ENCODE results near the gene RAB33A. TPM values are rescaled to one million over a fixed set of nuclear protein-coding genes. Genes with fewer than 3 reads are reported as not detected.

RAB33A gene
- total RNA-seq, 1 donor from 2014 or later, result 4.4 TPM

GRCh38 chrX:130130990-130131389 lies 40.8 kb upstream of the RAB33A start:
- Histone ChIP-seq H4K20me1 (ENCODE audit: low read depth) (no peaks in the 10 kb centered on the region), H3K79me2 (ENCODE audit: low read depth) (no peaks in the 10 kb centered on the region), H3K9ac (no peak overlapping the region), H2AFZ (replicated peaks) (no peak overlapping the region), H3K27ac (no peak overlapping the region), H3K4me2 (no peak overlapping the region), H3K36me3 (no peaks in the 10 kb centered on the region), H3K27me3 (no peaks in the 10 kb centered on the region), H3K4me3 (no peak overlapping the region), H3K4me1 (no peaks in the 10 kb centered on the region), H3F3A (ENCODE audit: low read depth) (no peaks in the 10 kb centered on the region), H3K9me3 (ENCODE audit: low read depth) (no peaks in the 10 kb centered on the region)
- Mint-ChIP-seq H3K27ac (no peak overlapping the region), H3K36me3 (peaks cover 26% of the 10 kb centered on the region), H3K27me3 (ENCODE audit: insufficient read depth, low read depth) (peaks cover 2% of the 10 kb centered on the region), H3K4me3 (no peak overlapping the region), H3K9me3 (no peaks in the 10 kb centered on the region), H3K4me1 (no peaks in the 10 kb centered on the region)
- TF ChIP-seq CTCF (IDR thresholded peaks at IDR 0.05), result no peak
- no peak for TF ChIP-seq EZH2phosphoT487 (IDR thresholded peaks at IDR 0.05)
- TF ChIP-seq EZH2 (IDR thresholded peaks at IDR 0.05), result no peak
- no peak for DNase-seq (ENCODE audit: low spot score)

GRCh38 chrX:130136496-130136895 lies 35.3 kb upstream of the RAB33A start:
- no peaks in the 10 kb centered on the region for H3K36me3 ChIP-seq
- H3F3A ChIP-seq (ENCODE audit: low read depth), result peaks cover 6% of the 10 kb centered on the region
- TF ChIP-seq EZH2phosphoT487 (IDR thresholded peaks at IDR 0.05), result no peak
- TF ChIP-seq EZH2 (IDR thresholded peaks at IDR 0.05), result no peak
- no peak for TF ChIP-seq CTCF (IDR thresholded peaks at IDR 0.05)
- DNase-seq (ENCODE audit: low spot score), result no peak
- no peak overlapping the region for H3K4me2 ChIP-seq
- no peak overlapping the region for H3K27ac ChIP-seq
- Mint-ChIP-seq H3K4me1 (peaks cover 3% of the 10 kb centered on the region), H3K4me3 (no peak overlapping the region), H3K27ac (no peak overlapping the region), H3K36me3 (peaks cover 24% of the 10 kb centered on the region), H3K9me3 (no peaks in the 10 kb centered on the region), H3K27me3 (ENCODE audit: insufficient read depth, low read depth) (no peaks in the 10 kb centered on the region)
- H3K9ac ChIP-seq, result no peak overlapping the region
- H3K4me3 ChIP-seq, result no peak overlapping the region
- H3K4me1 ChIP-seq, result peaks cover 11% of the 10 kb centered on the region
- no peak overlapping the region for H2AFZ ChIP-seq (replicated peaks)
- H4K20me1 ChIP-seq (ENCODE audit: low read depth), result no peaks in the 10 kb centered on the region
- no peaks in the 10 kb centered on the region for H3K9me3 ChIP-seq (ENCODE audit: low read depth)
- H3K27me3 ChIP-seq, result no peaks in the 10 kb centered on the region
- no peaks in the 10 kb centered on the region for H3K79me2 ChIP-seq (ENCODE audit: low read depth)

DNA sequence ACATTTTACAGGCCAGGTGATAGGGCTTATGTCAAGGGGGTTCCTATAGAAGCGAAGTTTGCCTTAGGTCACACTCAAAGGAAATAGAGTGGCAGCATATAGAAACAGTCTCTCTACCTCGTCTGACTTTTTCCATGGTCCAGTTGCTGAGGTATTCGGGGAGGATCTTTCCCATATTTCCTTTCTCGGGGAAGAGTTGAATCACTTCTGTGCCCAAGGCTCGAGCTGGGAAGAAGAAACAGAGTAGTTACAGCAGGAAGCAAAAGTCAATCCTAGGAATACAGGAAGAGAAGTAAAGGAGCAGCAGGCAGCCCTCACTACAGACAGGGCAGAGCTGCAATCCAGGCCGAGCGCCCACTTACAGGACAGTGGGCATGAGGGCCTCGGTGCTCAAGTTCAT lies 34.8 kb upstream of the RAB33A start:
- no peak overlapping the region for H3K4me2 ChIP-seq
- no peaks in the 10 kb centered on the region for H3K27me3 ChIP-seq
- no peak overlapping the region for H3K4me3 ChIP-seq
- peaks cover 6% of the 10 kb centered on the region for H3F3A ChIP-seq (ENCODE audit: low read depth)
- H3K27ac ChIP-seq, result no peak overlapping the region
- H3K9me3 ChIP-seq (ENCODE audit: low read depth), result no peaks in the 10 kb centered on the region
- H3K79me2 ChIP-seq (ENCODE audit: low read depth), result no peaks in the 10 kb centered on the region
- peaks cover 3% of the 10 kb centered on the region for H3K4me1 Mint-ChIP-seq
- peaks cover 11% of the 10 kb centered on the region for H3K4me1 ChIP-seq
- TF ChIP-seq EZH2 (IDR thresholded peaks at IDR 0.05), result no peak
- TF ChIP-seq EZH2phosphoT487 (IDR thresholded peaks at IDR 0.05), result no peak
- TF ChIP-seq CTCF (IDR thresholded peaks at IDR 0.05), result no peak
- H3K36me3 Mint-ChIP-seq, result peaks cover 29% of the 10 kb centered on the region
- no peak overlapping the region for H2AFZ ChIP-seq (replicated peaks)
- no peak overlapping the region for H3K27ac Mint-ChIP-seq
- no peaks in the 10 kb centered on the region for H3K27me3 Mint-ChIP-seq (ENCODE audit: insufficient read depth, low read depth)
- DNase-seq (ENCODE audit: low spot score), result no peak
- H4K20me1 ChIP-seq (ENCODE audit: low read depth), result no peaks in the 10 kb centered on the region
- H3K4me3 Mint-ChIP-seq, result no peak overlapping the region
- no peaks in the 10 kb centered on the region for H3K36me3 ChIP-seq
- no peak overlapping the region for H3K9ac ChIP-seq
- H3K9me3 Mint-ChIP-seq, result no peaks in the 10 kb centered on the region
